Esophagus squamous epithelium (tissue), 5 donors: Measurements from ENCODE around the gene UTP3. TPM values are rescaled to one million over a fixed set of nuclear protein-coding genes. Genes with fewer than 3 reads are reported as not detected.

Source experiments
- DNase-seq: peaks from one replicate; lab custom pipeline; 2025; lab: John Stamatoyannopoulos, UW
- H3K27ac ChIP-seq, 4 donors: fragments of 200-600 bp; sonication (generic); one replicate each; pipeline ENCODE4 v1.5.1; 2016 to 2019; ENCODE audit warnings: mild to moderate bottlenecking in 1 of 4
- H3K27me3 ChIP-seq, 4 donors: fragments of 200-600 bp; sonication (generic); 1 replicate in 3 of 4; 2 replicates in 1 of 4; pipeline versions ENCODE4 v1.5.1 to v1.6.0; 2017 to 2021; ENCODE audit warnings: antibody characterized with exemption in 1 of 4
- H3K36me3 ChIP-seq, 3 donors: fragments of 200-600 bp; sonication (generic); one replicate each; pipeline ENCODE4 v1.5.1; 2016 to 2019
- H3K4me1 ChIP-seq, 3 donors: fragments of 200-600 bp; sonication (generic); one replicate each; pipeline ENCODE4 v1.5.1; 2017 to 2019
- H3K4me3 ChIP-seq, 4 donors: fragments of 200-600 bp; sonication (generic); 1 replicate in 3 of 4; 2 replicates in 1 of 4; pipeline ENCODE4 v1.5.1; 2016 to 2019; ENCODE audit warnings: mild to moderate bottlenecking in 2 of 4, moderate library complexity in 1 of 4
- H3K9me3 ChIP-seq, 3 donors: fragments of 200-600 bp; sonication (generic); one replicate each; pipeline ENCODE4 v1.5.1; 2016 to 2019
- CTCF ChIP-seq, 6 experiments: fragments of 450-650 bp in 4 of 6; fragments of 200-600 bp in 2 of 6; sonication (generic) in 2 of 6; IDR thresholded peaks; one replicate each; pipeline ENCODE4 v1.5.1; 2016 to 2019; ENCODE audit warnings: antibody characterized with exemption in 6 of 6, mild to moderate bottlenecking in 4 of 6, moderate library complexity in 4 of 6
- POLR2A ChIP-seq, 4 donors: fragments of 450-650 bp; IDR thresholded peaks; one replicate each; pipeline ENCODE4 v1.6.1; 2017; ENCODE audit warnings: antibody characterized with exemption in 4 of 4, mild to moderate bottlenecking in 4 of 4, moderate library complexity in 3 of 4
- WGBS, 2 donors: methylation state at CpG; one replicate each; pipeline ENCODE4 v1.1.5; 2018; 5-methylcytosine and 5-hydroxymethylcytosine counted together
- intact Hi-C: fragments of 100-400 bp; cut with DNase I; formaldehyde crosslinking; loops from one replicate; pipeline ENCODE4 v1.15.0; 2022
- total RNA-seq, 4 donors: library from RNA; depleted of rRNA; stranded (reverse); fragments of >200 nt; gene quantifications; one replicate each; pipeline ENCODE4 v1.1.0, GENCODE V29; 2016
- donor health status: DM: yes; HTN: yes; CAD: no.

The UTP3 gene
- total RNA-seq, 4 donors from 2014 or later = 16.0 to 29.8 (median 24.4) TPM

GRCh38 chr4:70703619-70704214 lies 15.4 kb downstream of the UTP3 start:
- no peaks in the 10 kb centered on the region for H3K9me3 ChIP-seq
- 3 to 4% methylated on average over 11 of the region's 11 CpGs for WGBS, 2 donors
- TF ChIP-seq POLR2A (IDR thresholded peaks at IDR 0.05) (no peak), CTCF (IDR thresholded peaks at IDR 0.05) (no peak)
- peak overlapping the region; percentile 97 to 98 (median 98) for H3K27ac ChIP-seq
- H3K4me1 ChIP-seq = peaks cover 15 to 71% (median 16%) of the 10 kb centered on the region in 3 donors
- no peaks in the 10 kb centered on the region for H3K27me3 ChIP-seq
- no peak for DNase-seq
- no peaks in the 10 kb centered on the region for H3K36me3 ChIP-seq
- H3K4me3 ChIP-seq = peak overlapping the region; percentile 71 to 93 (median 80)
- intact Hi-C loops = no loop called here

GRCh38 chr4:70704215-70704930 lies 16.0 kb downstream of the UTP3 start:
- peak in 2 of 4 donors; percentile 7 to 37 for TF ChIP-seq POLR2A (IDR thresholded peaks at IDR 0.05)
- peak in 3 of 6 experiments; percentile 18 to 52 (median 30) for TF ChIP-seq CTCF (IDR thresholded peaks at IDR 0.05)
- DNase-seq = peak; percentile 14
- no peaks in the 10 kb centered on the region for H3K27me3 ChIP-seq
- peak overlapping the region; percentile 97 to 98 (median 98) for H3K27ac ChIP-seq
- H3K4me1 ChIP-seq = peaks cover 15 to 77% (median 16%) of the 10 kb centered on the region in 3 donors
- 0 to 2% methylated on average over 12 to 28 of the region's 58 CpGs for WGBS, 2 donors
- no peaks in the 10 kb centered on the region for H3K9me3 ChIP-seq
- peak overlapping the region; percentile 71 to 93 (median 80) for H3K4me3 ChIP-seq
- intact Hi-C loops = no loop called here
- H3K36me3 ChIP-seq = no peaks in the 10 kb centered on the region

GRCh38 chr4:70704931-70705182 lies 16.5 kb downstream of the UTP3 start:
- no peak for DNase-seq
- intact Hi-C loops = no loop called here

GRCh38 chr4:70705183-70706043 lies 17.1 kb downstream of the UTP3 start:
- intact Hi-C loops = no loop called here
- WGBS, 2 donors = 1 to 2% methylated on average over 15 to 16 of the region's 86 CpGs
- peaks cover 15 to 81% (median 16%) of the 10 kb centered on the region in 3 donors for H3K4me1 ChIP-seq
- H3K27me3 ChIP-seq = no peaks in the 10 kb centered on the region
- peak overlapping the region; percentile 71 to 93 (median 80) for H3K4me3 ChIP-seq
- peak in 2 of 4 donors; percentile 52 to 57 for TF ChIP-seq POLR2A (IDR thresholded peaks at IDR 0.05)
- TF ChIP-seq CTCF (IDR thresholded peaks at IDR 0.05) = peak in 1 of 6 experiments; percentile 13
- no peaks in the 10 kb centered on the region for H3K36me3 ChIP-seq
- H3K27ac ChIP-seq = peak overlapping the region; percentile 97 to 98 (median 98)
- no peak for DNase-seq
- H3K9me3 ChIP-seq = no peaks in the 10 kb centered on the region

More at GRCh38 chr4:70704931-70705182, 16.5 kb downstream of the UTP3 start:
- no peaks in the 10 kb centered on the region for H3K9me3 ChIP-seq
- peak overlapping the region; percentile 97 to 98 (median 98) for H3K27ac ChIP-seq
- no peaks in the 10 kb centered on the region for H3K27me3 ChIP-seq
- no peaks in the 10 kb centered on the region for H3K36me3 ChIP-seq
- TF ChIP-seq CTCF (IDR thresholded peaks at IDR 0.05) = no peak
- no peak for TF ChIP-seq POLR2A (IDR thresholded peaks at IDR 0.05)
- H3K4me1 ChIP-seq = peaks cover 15 to 82% (median 16%) of the 10 kb centered on the region in 3 donors
- peak overlapping the region; percentile 71 to 93 (median 80) for H3K4me3 ChIP-seq
- WGBS, 2 donors = no CpG with 5 or more reads among the region's 39 CpGs
